Inflammatory macrophage treated with lipopolysaccharide for 1 hour (primary cell): ENCODE measurements around the gene FAM110A.
A peak's percentile ranks its signal among the peaks of the same experiment; 100 is the strongest.
"Not testable (repeated sequence)": the region's sequence is repeated elsewhere in the genome, so short reads cannot be mapped to it uniquely, and the experiment has no call there.

ENCODE experiments used
- DNase-seq, 2 donors: peaks; one replicate each; pipeline ENCODE4 v3.0.0-alpha.2; 2020 to 2022

FAM110A gene

DNA sequence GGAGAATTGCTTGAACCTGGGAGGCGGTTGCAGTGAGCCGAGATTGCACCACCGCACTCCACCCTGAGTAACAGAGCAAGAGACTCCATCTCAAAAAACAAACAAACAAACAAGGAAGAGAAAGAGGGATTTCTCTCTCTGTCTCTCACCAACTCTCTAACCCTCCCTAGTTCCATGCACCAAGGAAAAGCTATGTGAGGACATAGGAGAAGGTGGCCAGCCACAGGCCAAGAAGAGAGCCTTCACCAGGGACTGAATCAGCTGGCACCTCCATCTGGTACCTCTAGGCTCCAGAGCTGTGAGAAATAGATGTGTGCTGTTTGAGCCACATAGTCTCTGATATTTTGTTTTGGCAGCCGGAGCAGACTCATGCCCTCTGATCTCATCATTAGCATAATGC lies 9.0 kb upstream of the FAM110A start:
- DNase-seq, result no peak

DNA sequence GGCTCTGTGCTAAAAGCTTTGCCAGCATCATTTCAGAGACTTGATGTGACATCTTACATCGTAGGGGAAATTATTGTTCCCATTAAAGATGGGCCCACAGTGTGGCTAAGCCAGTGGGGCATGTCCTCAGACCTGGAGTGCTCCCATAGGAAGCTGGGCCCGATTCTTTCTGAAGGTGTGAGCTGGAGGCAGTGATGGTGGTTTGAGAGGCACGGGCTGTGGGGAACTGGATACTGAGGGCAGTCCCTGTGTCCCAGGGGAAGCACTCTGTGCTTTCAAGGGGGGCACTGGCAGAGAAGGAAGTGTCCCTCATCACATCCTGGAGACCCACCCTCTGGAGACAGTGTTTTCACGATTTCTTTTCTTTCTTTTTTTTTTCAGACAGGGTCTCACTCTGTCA lies 8.6 kb upstream of the FAM110A start:
- DNase-seq, result no peak

- peak in 1 of 2 donors; percentile 41 for DNase-seq
Observed at GRCh38 chr20:825710-826421, 7.6 kb upstream of the FAM110A start.

- DNase-seq, result no peak
Observed at GRCh38 chr20:826695-827323, 6.7 kb upstream of the FAM110A start.

GRCh38 chr20:827981-828380 lies 5.5 kb upstream of the FAM110A start:
- not testable (repeated sequence) for DNase-seq

GRCh38 chr20:828987-829386 lies 4.5 kb upstream of the FAM110A start:
- peak in 1 of 2 donors; percentile 25 for DNase-seq

DNA sequence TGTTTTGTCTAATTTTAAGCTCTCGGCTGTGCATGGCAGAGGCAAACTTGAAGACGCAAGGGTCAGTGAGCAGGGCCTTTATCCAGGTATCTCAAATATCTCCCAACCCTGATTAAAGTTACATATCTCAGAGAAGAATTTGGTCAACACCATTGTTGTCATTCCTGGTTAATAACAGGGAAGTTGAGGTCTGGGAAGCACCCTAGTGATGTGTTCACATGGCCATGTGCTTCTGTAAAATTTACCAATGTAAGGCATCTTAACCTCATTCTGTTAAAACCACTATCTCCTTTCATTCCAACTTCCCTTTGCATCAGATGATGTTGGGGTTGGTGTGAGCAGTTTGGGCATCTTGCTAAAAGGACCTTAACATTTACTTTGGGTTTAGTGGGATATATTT lies 4.0 kb upstream of the FAM110A start:
- DNase-seq, result peak; percentile 75 to 93

DNA sequence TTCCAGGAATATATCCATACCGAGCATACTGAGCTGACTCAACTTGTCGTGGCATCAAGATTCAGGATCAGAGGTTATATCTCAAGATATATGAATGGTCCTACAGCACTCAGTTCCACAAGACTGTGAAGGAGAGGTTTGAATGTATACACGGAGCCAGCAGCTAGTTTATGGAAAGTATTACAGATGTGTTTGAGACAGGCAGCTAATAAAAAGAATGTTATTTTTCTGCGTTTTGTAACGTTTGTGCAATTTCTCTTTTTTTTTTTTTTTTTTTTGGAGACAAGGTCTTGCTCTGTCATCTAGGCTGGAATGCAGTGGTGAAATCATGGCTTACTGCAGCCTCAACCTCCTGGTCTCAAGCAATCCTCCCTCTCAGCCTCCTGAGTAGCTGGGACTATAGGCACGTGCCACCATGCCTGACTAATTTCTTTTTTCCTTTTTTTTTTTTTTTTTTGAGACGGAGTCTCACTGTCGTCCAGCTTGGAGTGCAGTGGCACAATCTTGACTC lies 3.4 kb upstream of the FAM110A start:
- peak in 1 of 2 donors; percentile 72 for DNase-seq

DNA sequence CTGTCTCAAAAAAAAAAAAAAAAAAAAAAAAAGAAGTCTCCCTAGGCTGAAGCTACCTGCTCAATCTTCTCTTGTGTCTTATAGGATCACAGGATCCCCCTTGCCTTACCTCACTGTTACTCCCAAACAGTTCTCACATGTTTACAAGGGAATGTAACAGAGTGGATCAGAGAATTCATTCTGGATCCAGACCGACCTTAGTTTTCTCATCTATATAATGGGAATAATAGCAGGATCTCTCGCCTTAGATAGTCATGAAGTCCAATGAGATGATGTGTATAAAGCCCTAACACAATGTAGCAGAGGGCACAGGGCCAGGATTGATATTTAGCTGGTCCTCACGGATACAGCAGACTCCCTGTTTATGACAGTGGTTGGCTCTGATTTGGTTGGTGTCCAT lies 2.3 kb upstream of the FAM110A start:
- no peak for DNase-seq

GRCh38 chr20:831956-832355 lies 1.6 kb upstream of the FAM110A start:
- no peak for DNase-seq

GRCh38 chr20:833121-833449 lies 430 bp upstream of the FAM110A start:
- DNase-seq, result no peak

DNA sequence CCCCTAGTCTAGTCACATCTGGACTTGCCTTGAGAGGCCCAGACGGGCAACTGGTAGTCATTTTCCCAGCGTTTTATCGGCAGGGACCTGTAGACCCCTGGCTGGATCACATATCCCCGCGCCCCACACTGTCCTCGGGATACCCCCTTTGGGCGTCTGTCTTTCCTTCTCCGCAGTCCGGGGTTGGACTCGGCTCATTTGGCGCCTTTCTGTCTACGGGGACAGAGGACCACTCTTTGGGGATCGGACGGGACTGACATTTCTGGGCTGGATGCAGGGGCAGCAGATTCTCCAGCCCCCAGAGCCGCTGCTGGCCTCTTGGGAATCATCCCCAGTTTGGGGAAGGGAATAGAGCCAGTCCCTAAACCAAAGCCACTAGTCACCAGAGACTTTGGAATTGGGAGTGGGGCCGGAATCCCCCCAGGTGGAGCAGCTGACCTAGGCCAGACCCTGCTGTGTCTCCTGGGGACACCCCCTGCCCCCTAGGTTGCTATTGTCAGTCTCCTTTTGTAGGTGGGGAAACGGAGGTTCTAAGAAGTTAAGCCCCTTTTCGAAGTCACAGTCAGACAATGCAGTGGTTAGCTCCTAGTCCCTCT lies 734 bp downstream of the FAM110A start:
- DNase-seq, result no peak

DNA sequence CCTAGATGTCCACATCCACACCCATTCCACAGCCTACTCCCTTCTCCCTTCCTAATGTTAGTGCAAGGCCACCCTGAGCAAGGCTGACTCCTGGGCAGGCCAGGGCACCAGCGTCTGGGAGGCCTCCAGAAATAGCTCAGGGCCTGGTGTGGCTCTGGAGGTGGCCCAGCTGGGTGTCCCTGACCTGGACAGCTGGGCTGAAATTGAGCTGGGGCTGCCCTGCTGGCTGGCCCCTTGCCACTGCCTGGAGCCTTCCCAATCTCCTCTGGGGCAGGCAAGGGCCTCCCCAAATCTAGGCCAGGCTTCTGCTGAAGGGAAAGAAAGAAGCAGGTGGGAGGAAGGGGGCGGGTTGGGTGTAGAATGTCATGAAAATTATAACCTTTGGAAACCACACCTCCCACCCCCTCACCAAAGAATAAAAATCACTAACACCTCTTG lies 2.1 kb downstream of the FAM110A start:
- no peak for DNase-seq

- DNase-seq, result no peak
Observed at GRCh38 chr20:836190-836589, 2.7 kb downstream of the FAM110A start.

GRCh38 chr20:839015-839414 lies 5.5 kb downstream of the FAM110A start:
- no peak for DNase-seq

- DNase-seq, result no peak
Observed at GRCh38 chr20:839626-840025, 6.1 kb downstream of the FAM110A start.

DNA sequence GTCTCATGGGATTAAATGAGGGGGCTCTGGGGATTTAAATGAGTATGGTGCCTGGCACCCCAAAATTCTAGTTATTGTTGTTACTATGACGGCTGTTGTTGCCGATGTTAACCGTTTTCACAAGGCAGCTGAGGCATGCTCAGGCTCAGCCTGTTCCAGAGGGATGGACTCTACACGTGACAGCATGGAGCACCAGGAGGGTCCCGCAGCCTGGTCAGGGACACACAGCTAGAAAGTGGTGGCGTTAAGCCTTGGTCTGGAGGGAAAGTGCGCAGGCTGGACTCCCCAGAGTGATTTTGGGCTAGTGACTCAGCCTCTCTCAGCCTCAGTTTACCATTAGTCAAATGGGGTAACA lies 7.0 kb downstream of the FAM110A start:
- DNase-seq, result no peak

DNA sequence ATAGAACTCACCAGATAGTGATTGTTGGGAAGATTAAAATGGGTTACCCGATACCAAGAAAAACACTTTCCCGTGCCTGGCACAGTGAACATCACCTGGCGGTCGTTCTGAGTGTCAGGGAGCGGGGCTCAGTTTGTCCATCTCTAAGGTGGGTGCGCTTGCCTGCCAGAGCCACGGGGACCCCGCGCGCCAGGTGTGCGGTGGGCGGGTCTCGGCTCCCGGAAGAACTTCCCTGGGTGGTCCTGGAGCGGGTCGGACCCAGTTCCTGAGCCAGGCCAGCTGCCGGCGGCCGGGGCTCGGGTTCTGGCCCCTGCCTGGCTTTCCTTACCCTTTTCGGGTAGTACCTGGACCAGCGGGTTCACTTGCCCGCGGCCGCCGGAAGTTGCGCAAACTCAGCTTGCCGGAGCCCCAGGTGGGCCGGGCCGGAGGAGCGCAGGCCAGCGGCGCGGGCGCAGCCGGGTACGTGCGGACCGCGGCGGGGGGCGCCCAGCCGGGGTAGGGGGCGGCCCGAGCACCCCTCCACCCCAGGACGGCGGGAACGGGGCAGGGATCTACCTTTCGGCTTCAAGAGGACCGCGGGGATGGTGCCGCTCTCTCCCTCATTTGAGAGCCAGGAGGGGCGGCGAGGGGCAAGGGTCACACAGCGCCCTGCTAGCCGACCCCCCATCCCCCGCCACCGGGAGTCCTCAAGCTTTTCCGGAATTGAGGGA lies 7.5 kb downstream of the FAM110A start:
- no peak for DNase-seq

DNA sequence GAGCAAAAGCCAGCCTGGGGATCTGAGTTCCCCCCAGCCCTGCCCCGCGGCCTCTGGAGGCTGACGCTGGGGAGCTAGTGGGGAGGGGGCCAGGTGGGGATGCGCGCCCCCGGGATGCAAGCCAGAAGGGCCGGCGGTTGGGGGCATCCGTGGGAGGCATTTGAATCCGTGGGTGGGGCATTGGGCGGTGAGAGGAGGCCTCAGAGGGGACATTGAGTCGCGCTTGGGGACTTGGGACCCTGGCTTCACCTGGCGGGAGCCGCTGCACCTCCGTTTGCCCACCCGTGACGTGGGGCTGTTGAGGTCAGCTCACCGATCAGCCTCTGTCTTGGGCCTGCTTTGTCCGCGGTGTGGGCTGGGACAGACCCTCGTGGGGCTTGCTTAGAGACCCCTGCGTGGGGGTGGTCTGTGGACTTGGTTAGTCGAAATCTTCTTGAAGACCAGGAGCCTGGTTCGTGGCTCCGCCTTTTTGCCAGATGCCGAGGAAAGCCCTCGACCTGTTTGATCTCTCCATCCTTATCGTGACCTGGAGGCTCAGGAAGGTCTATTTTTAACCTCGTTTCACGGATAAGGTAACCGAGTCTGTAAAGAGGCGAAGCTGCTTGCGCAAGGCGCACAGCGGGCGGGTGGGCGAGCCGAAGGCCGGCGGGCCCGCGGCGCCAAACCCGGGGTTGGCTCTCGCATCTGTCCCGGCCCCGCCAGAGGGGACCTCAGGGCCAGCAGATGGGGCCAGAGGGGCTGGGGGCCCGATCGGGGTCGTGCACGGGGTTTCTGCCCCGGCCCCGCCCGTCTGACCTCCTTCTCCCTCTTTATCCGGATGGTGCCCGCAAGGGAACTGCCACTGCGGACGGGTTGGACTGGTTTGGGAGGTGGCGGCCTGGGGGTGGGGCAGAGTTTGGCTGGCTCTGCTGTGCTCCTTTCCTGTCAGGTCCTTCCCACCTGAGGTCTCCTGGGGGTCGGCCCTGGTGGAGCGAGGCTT lies 8.3 kb downstream of the FAM110A start:
- DNase-seq, result no peak

GRCh38 chr20:842547-842940 lies 9.0 kb downstream of the FAM110A start:
- no peak for DNase-seq

- no peak for DNase-seq
Observed at GRCh38 chr20:843912-844311, 10.4 kb downstream of the FAM110A start.

- DNase-seq, result peak; percentile 30 to 31
Observed at GRCh38 chr20:844473-845225, 11.1 kb downstream of the FAM110A start.
